H54 (cell line): ENCODE results near the gene C14orf93.
"Not testable (repeated sequence)": the region's sequence is repeated elsewhere in the genome, so short reads cannot be mapped to it uniquely, and the experiment has no call there.

Source experiments
- DNase-seq: peaks from one replicate; pipeline ENCODE4 v3.0.0; 2011; ENCODE audit warnings: low spot score, mixed read lengths; ENCODE audit not compliant: insufficient read length
- FAIRE-seq: peaks from 3 replicates; lab custom pipeline; 2011; peaks lifted over from hg19 to GRCh38; lab: Jason Lieb, UNC
- POLR2A ChIP-seq: IDR thresholded peaks from 2 replicates; pipeline ENCODE4 v1.6.1; 2011; ENCODE audit warnings: low read depth, mild to moderate bottlenecking, low read length

Gene C14orf93

GRCh38 chr14:22973217-22974032, 36.5 kb downstream of the C14orf93 start:
- no peak for DNase-seq
- no peak for FAIRE-seq
- TF ChIP-seq POLR2A: no peak

GRCh38 chr14:22972313-22972930, 37.5 kb downstream of the C14orf93 start:
- DNase-seq (no peak), FAIRE-seq (no peak)
- no peak for TF ChIP-seq POLR2A

GRCh38 chr14:22971152-22971551, 38.8 kb downstream of the C14orf93 start:
- DNase-seq (no peak), FAIRE-seq (no peak)
- TF ChIP-seq POLR2A: no peak

GRCh38 chr14:22966783-22967269, 43.1 kb downstream of the C14orf93 start:
- no peak for TF ChIP-seq POLR2A
- FAIRE-seq: no peak

GRCh38 chr14:22965916-22966782, 43.8 kb downstream of the C14orf93 start:
- FAIRE-seq: not testable (repeated sequence)

More at GRCh38 chr14:22966783-22967269, 43.1 kb downstream of the C14orf93 start:
- DNase-seq: no peak

GRCh38 chr14:22962061-22962676, 47.8 kb downstream of the C14orf93 start:
- FAIRE-seq: no peak
- DNase-seq: no peak
- no peak for TF ChIP-seq POLR2A

More at GRCh38 chr14:22965916-22966782, 43.8 kb downstream of the C14orf93 start:
- not testable (repeated sequence) for DNase-seq

- DNase-seq (no peak), FAIRE-seq (no peak)
- no peak for TF ChIP-seq POLR2A
Observed at GRCh38 chr14:22955702-22956569, 54.0 kb downstream of the C14orf93 start.

- DNase-seq (no peak), FAIRE-seq (no peak)
- TF ChIP-seq POLR2A: no peak
Observed at GRCh38 chr14:22952418-22952817, 57.5 kb downstream of the C14orf93 start.

- DNase-seq: not testable (repeated sequence)
Observed at GRCh38 chr14:22951795-22952194, 58.1 kb downstream of the C14orf93 start.

GRCh38 chr14:22945642-22946041, 64.3 kb downstream of the C14orf93 start:
- TF ChIP-seq POLR2A: no peak
- FAIRE-seq (no peak), DNase-seq (no peak)

More at GRCh38 chr14:22951795-22952194, 58.1 kb downstream of the C14orf93 start:
- not testable (repeated sequence) for FAIRE-seq

GRCh38 chr14:22939684-22940083, 70.3 kb downstream of the C14orf93 start:
- no peak for TF ChIP-seq POLR2A
- FAIRE-seq (peak; percentile 20), DNase-seq (no peak)
